Measurements from ENCODE around the gene NAXE.

DNA sequence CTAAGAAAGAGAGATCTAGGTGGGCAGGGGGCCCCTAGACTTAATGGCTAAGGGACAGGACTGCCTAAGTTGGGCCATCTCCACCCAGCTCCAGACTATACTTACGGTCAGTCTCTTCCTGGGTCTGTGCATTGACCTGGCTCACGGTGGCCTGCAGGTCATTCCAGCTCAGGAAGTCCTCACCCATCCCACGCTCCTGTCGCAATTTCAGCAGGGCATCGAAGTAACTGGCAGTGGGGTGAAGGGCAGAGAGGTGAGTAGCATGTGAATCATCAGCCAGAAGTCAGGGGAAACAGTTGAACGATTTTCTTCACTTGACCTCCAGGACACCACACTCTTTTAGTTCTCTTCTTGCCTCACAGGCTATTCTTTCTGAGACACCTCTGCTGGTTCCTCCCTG, 39.7 kb upstream of the NAXE start:
- TF ChIP-seq CTCF (IDR thresholded peaks at IDR 0.05; ENCODE audit: poor library complexity, severe bottlenecking) (no peak), TAF1 (IDR thresholded peaks at IDR 0.05; ENCODE audit: low read depth) (no peak), RAD21 (conservative IDR thresholded peaks at IDR 0.05) (no peak)

Measured in neural cell (in vitro differentiated cells).